Measurements from ENCODE around the gene CSPG5.

Gene CSPG5

GRCh38 chr3:47540281-47540680 is 38.4 kb downstream of the CSPG5 start:
- no peak for DNase-seq (ENCODE audit: low read depth in 2 of 2, low spot score in 1 of 2)

- no peak for DNase-seq (ENCODE audit: low read depth in 2 of 2, low spot score in 1 of 2)
Observed at GRCh38 chr3:47536967-47537366, 41.7 kb downstream of the CSPG5 start.

GRCh38 chr3:47536221-47536891 is 42.3 kb downstream of the CSPG5 start:
- no peak for DNase-seq (ENCODE audit: low read depth in 2 of 2, low spot score in 1 of 2)

- no peak for DNase-seq (ENCODE audit: low read depth in 2 of 2, low spot score in 1 of 2)
Observed at GRCh38 chr3:47533996-47534454, 44.6 kb downstream of the CSPG5 start.

- DNase-seq (ENCODE audit: low read depth in 2 of 2, low spot score in 1 of 2), result no peak
Observed at GRCh38 chr3:47533481-47533880, 45.2 kb downstream of the CSPG5 start.

- no peak for DNase-seq (ENCODE audit: low read depth in 2 of 2, low spot score in 1 of 2)
Observed at GRCh38 chr3:47527952-47528725, 50.5 kb downstream of the CSPG5 start.

- DNase-seq (ENCODE audit: low read depth in 2 of 2, low spot score in 1 of 2), result no peak
Observed at GRCh38 chr3:47525617-47526016, 53.0 kb downstream of the CSPG5 start.

- DNase-seq (ENCODE audit: low read depth in 2 of 2, low spot score in 1 of 2), result no peak
Observed at GRCh38 chr3:47523310-47524073, 55.2 kb downstream of the CSPG5 start.

GRCh38 chr3:47522082-47522987 is 56.3 kb downstream of the CSPG5 start:
- DNase-seq (ENCODE audit: low read depth in 2 of 2, low spot score in 1 of 2), result peak; percentile 34 to 43

- DNase-seq (ENCODE audit: low read depth in 2 of 2, low spot score in 1 of 2), result no peak
Observed at GRCh38 chr3:47520756-47521155, 57.9 kb downstream of the CSPG5 start.

GRCh38 chr3:47517937-47518336 is 60.7 kb downstream of the CSPG5 start:
- DNase-seq (ENCODE audit: low read depth in 2 of 2, low spot score in 1 of 2), result no peak

GRCh38 chr3:47515864-47516319 is 62.8 kb downstream of the CSPG5 start:
- DNase-seq (ENCODE audit: low read depth in 2 of 2, low spot score in 1 of 2), result no peak

- DNase-seq (ENCODE audit: low read depth in 2 of 2, low spot score in 1 of 2), result no peak
Observed at GRCh38 chr3:47515100-47515499, 63.6 kb downstream of the CSPG5 start.

GRCh38 chr3:47513125-47513929 is 65.3 kb downstream of the CSPG5 start, which contains the start of gene ELP6:
Gene ELP6, minus strand, starts transcription at chr3:47513712. Its CDS starts 122 bp downstream, at chr3:47513590.
- peak; percentile 93 for DNase-seq (ENCODE audit: low read depth in 2 of 2, low spot score in 1 of 2)

GRCh38 chr3:47512416-47513124 is 66.1 kb downstream of the CSPG5 start:
- no peak for DNase-seq (ENCODE audit: low read depth in 2 of 2, low spot score in 1 of 2)

Data from stimulated activated CD8-positive, alpha-beta memory T cell treated with anti-CD3 and anti-CD28 coated beads, Interleukin-4, amount 100 ng/mL, for 4 hours (primary cell).